Colonic mucosa (tissue), 4 donors: ENCODE data around the gene TEAD3. TPM values are rescaled to one million over a fixed set of nuclear protein-coding genes. Genes with fewer than 3 reads are reported as not detected.

Source experiments
- DNase-seq: peaks from one replicate; pipeline ENCODE4 v3.0.0-alpha.2; 2020
- H3K27ac ChIP-seq: fragments of 200-600 bp; one replicate; pipeline ENCODE4 v1.8.0; 2021
- H3K27me3 ChIP-seq: fragments of 200-600 bp; one replicate; pipeline ENCODE4 v1.8.0; 2021
- H3K36me3 ChIP-seq: fragments of 200-600 bp; one replicate; pipeline ENCODE4 v1.8.0; 2021
- H3K4me1 ChIP-seq: fragments of 200-600 bp; one replicate; pipeline ENCODE4 v1.8.0; 2021; ENCODE audit warnings: mild to moderate bottlenecking
- H3K4me3 ChIP-seq: fragments of 200-600 bp; one replicate; pipeline ENCODE4 v1.8.0; 2021
- H3K9ac ChIP-seq, 2 donors: one replicate each; pipeline ENCODE4 v1.7.0; 2013; ENCODE audit warnings: control low read depth in 2 of 2, low read depth in 2 of 2, low read length in 2 of 2
- H3K9me3 ChIP-seq: fragments of 200-600 bp; one replicate; pipeline ENCODE4 v1.8.0; 2021
- CTCF ChIP-seq: fragments of 200-600 bp; IDR thresholded peaks from one replicate; pipeline ENCODE4 v1.8.0; 2022; ENCODE audit warnings: antibody characterized with exemption, mild to moderate bottlenecking
- intact Hi-C: fragments of 100-400 bp; cut with DNase I; formaldehyde crosslinking; loops from one replicate; pipeline ENCODE4 v1.14.1; 2022
- total RNA-seq, 2 donors: library from RNA; stranded (reverse); fragmentation: NEBNext Ultra II Directional in 1 of 2; extraction: Animal tissue kit (Norgen Biotek cat#: 25700) in 1 of 2; gene quantifications; one replicate each; pipeline ENCODE4 v1.2.1, GENCODE V29; 2021
- donor health status: healthy.
- donor health status: DM: no; HTN: no; CAD: no.
- donor health status: DM: no; HTN: no; CAD: no.

Gene TEAD3
- total RNA-seq, 2 donors from 2014 or later, result 24.5 to 38.4 TPM

GRCh38 chr6:35514587-35514986 is 17.7 kb upstream of the TEAD3 start:
- no peaks in the 10 kb centered on the region for H3K4me1 ChIP-seq
- peaks cover 3% of the 10 kb centered on the region for H3K27me3 ChIP-seq
- no peak for TF ChIP-seq CTCF
- intact Hi-C loops, result no loop called here
- no peak overlapping the region for H3K4me3 ChIP-seq
- no peak for DNase-seq
- no peak overlapping the region for H3K9ac ChIP-seq
- H3K27ac ChIP-seq, result no peak overlapping the region
- no peaks in the 10 kb centered on the region for H3K9me3 ChIP-seq
- H3K36me3 ChIP-seq, result no peaks in the 10 kb centered on the region

GRCh38 chr6:35512740-35513139 is 15.9 kb upstream of the TEAD3 start, which contains the start of gene TULP1:
Gene TULP1 (minus strand): TSS chr6:35512896. CDS start chr6:35512858, 38 bp downstream.
- no peak for DNase-seq
- H3K27me3 ChIP-seq, result peaks cover 3% of the 10 kb centered on the region
- H3K27ac ChIP-seq, result no peak within 1 kb of the TSS
- H3K4me1 ChIP-seq, result no peaks in the 10 kb centered on the region
- intact Hi-C loops, result no loop called here
- no peak for TF ChIP-seq CTCF
- no peaks in the 10 kb centered on the region for H3K9me3 ChIP-seq
- H3K9ac ChIP-seq, result no peak within 1 kb of the TSS
- H3K36me3 ChIP-seq, result no peaks in the 10 kb centered on the region
- H3K4me3 ChIP-seq, result no peak within 1 kb of the TSS

- TF ChIP-seq CTCF, result no peak
- DNase-seq, result no peak
- intact Hi-C loops, result no loop called here
- Histone ChIP-seq H3K4me1 (no peaks in the 10 kb centered on the region), H3K27ac (no peak overlapping the region), H3K4me3 (no peak overlapping the region), H3K9me3 (no peaks in the 10 kb centered on the region), H3K9ac (no peak overlapping the region), H3K36me3 (no peaks in the 10 kb centered on the region), H3K27me3 (peaks cover 3% of the 10 kb centered on the region)
These were observed 15.1 kb upstream of the TEAD3 start for GRCh38 chr6:35512006-35512405.

- Histone ChIP-seq H3K4me3 (no peak overlapping the region), H3K27ac (no peak overlapping the region), H3K4me1 (no peaks in the 10 kb centered on the region), H3K36me3 (no peaks in the 10 kb centered on the region), H3K9me3 (no peaks in the 10 kb centered on the region), H3K27me3 (peaks cover 3% of the 10 kb centered on the region), H3K9ac (no peak overlapping the region)
- intact Hi-C loops, result no loop called here
- TF ChIP-seq CTCF, result no peak
- DNase-seq, result no peak
These were observed 14.7 kb upstream of the TEAD3 start for GRCh38 chr6:35511562-35511941.

GRCh38 chr6:35510916-35511561 is 14.2 kb upstream of the TEAD3 start:
- intact Hi-C loops, result no loop called here

More at GRCh38 chr6:35510916-35511561, 14.2 kb upstream of the TEAD3 start:
- Histone ChIP-seq H3K27ac (no peak overlapping the region), H3K4me1 (no peaks in the 10 kb centered on the region), H3K4me3 (no peak overlapping the region), H3K9ac (no peak overlapping the region), H3K36me3 (no peaks in the 10 kb centered on the region), H3K27me3 (peaks cover 5% of the 10 kb centered on the region), H3K9me3 (no peaks in the 10 kb centered on the region)
- no peak for TF ChIP-seq CTCF
- DNase-seq, result no peak
